Endometrial microvascular endothelial cells (primary cell): ENCODE results near the gene DEFB116. TPM values are rescaled to one million over a fixed set of nuclear protein-coding genes. Genes with fewer than 3 reads are reported as not detected.
"Not testable (repeated sequence)": the region's sequence is repeated elsewhere in the genome, so short reads cannot be mapped to it uniquely, and the experiment has no call there.

ENCODE experiments used
- in situ Hi-C: cut with HindIII; loops from 2 replicates; pipeline ENCODE4 v1.10.0; 2017; ENCODE audit warnings: low sequenced_read_pairs, low pct_unique_long_range_greater_than_20kb; ENCODE audit errors: inconsistent ontology term
- total RNA-seq: library from RNA; depleted of rRNA; stranded (reverse); fragments of >200 nt; gene quantifications from one replicate; pipeline ENCODE4 v1.2.3, GENCODE V29; 2015; ENCODE audit errors: inconsistent ontology term

Gene DEFB116
- total RNA-seq: not detected

GRCh38 chr20:31308535-31309162, at the start of gene DEFB116:
DEFB116 (minus strand) TSS chr20:31308585; CDS start chr20:31308585, 0 bp downstream.
- in situ Hi-C loops: no loop called here

- in situ Hi-C loops: no loop called here
Observed at GRCh38 chr20:31355981-31356380, 47.6 kb upstream of the DEFB116 start.

GRCh38 chr20:31341470-31341869, 33.1 kb upstream of the DEFB116 start:
- in situ Hi-C loops: no loop called here

- in situ Hi-C loops: no loop called here
Observed at GRCh38 chr20:31330893-31331292, 22.5 kb upstream of the DEFB116 start.

GRCh38 chr20:31322504-31322903, 14.1 kb upstream of the DEFB116 start:
- in situ Hi-C loops: no loop called here

- in situ Hi-C loops: not testable (repeated sequence)
Observed at GRCh38 chr20:31284964-31285363, 23.4 kb downstream of the DEFB116 start.

GRCh38 chr20:31278178-31278577, 30.2 kb downstream of the DEFB116 start:
- in situ Hi-C loops: no loop called here

GRCh38 chr20:31274441-31274840, 33.9 kb downstream of the DEFB116 start:
- in situ Hi-C loops: no loop called here

GRCh38 chr20:31260326-31260932, 48.0 kb downstream of the DEFB116 start:
- in situ Hi-C loops: no loop called here

GRCh38 chr20:31257364-31257763, 51.0 kb downstream of the DEFB116 start, which contains the start of gene DEFB115:
DEFB115 (plus strand) TSS chr20:31257664; CDS start chr20:31257664, 0 bp downstream.
- in situ Hi-C loops: no loop called here

GRCh38 chr20:31256959-31257358, 51.4 kb downstream of the DEFB116 start:
- in situ Hi-C loops: no loop called here

Other genes starting within 250 kb of the DEFB116 start
- gene DEFB115, start 50.9 kb downstream of the DEFB116 start, total RNA-seq: not detected
- not detected for gene DEFB118, start 60.0 kb upstream of the DEFB116 start, total RNA-seq
- gene DEFB119, start 82.0 kb upstream of the DEFB116 start, total RNA-seq: not detected
- gene DEFB121, start 97.6 kb upstream of the DEFB116 start, total RNA-seq: not detected
- not detected for gene DEFB123, start 132.0 kb upstream of the DEFB116 start, total RNA-seq
- not detected for gene DEFB124, start 166.5 kb upstream of the DEFB116 start, total RNA-seq
- gene REM1, start 166.7 kb upstream of the DEFB116 start, total RNA-seq: not detected
- gene HM13, start 205.9 kb upstream of the DEFB116 start, total RNA-seq: 91.8 TPM